SK-N-SH (cell line): ENCODE measurements around the gene SNRPA1.

Experiments
- EP300 ChIP-seq, 2 experiments: IDR thresholded peaks; 2 replicates each; pipeline versions ENCODE4 v1.4.0 to v1.6.1; 2012; ENCODE audit warnings: borderline replicate concordance in 1 of 2, low read depth in 1 of 2, low read length in 1 of 2
- GABPA ChIP-seq: IDR thresholded peaks from 2 replicates; pipeline ENCODE4 v1.4.0; 2012; ENCODE audit warnings: low read depth, mild to moderate bottlenecking
- MEF2A ChIP-seq: IDR thresholded peaks from 2 replicates; pipeline ENCODE4 v1.4.0; 2012; ENCODE audit warnings: low read depth, borderline replicate concordance
- MXI1 ChIP-seq: IDR thresholded peaks from 2 replicates; pipeline ENCODE4 v1.6.1; 2012; ENCODE audit warnings: mild to moderate bottlenecking, low read depth, low read length, improper control_type of control experiment
- NRF1 ChIP-seq: IDR thresholded peaks from 2 replicates; pipeline ENCODE4 v1.6.1; 2012; ENCODE audit warnings: low read depth, mild to moderate bottlenecking, low read length
- POLR2AphosphoS5 ChIP-seq: IDR thresholded peaks from 2 replicates; pipeline ENCODE4 v1.6.1; 2012; ENCODE audit warnings: low read depth, low read length
- RAD21 ChIP-seq: IDR thresholded peaks from 2 replicates; pipeline ENCODE4 v1.6.1; 2012; ENCODE audit warnings: mild to moderate bottlenecking, low read length
- SMC3 ChIP-seq: IDR thresholded peaks from 2 replicates; pipeline ENCODE4 v1.6.1; 2012; ENCODE audit warnings: low read depth, low read length, improper control_type of control experiment
- TEAD4 ChIP-seq: IDR thresholded peaks from 2 replicates; pipeline ENCODE4 v1.4.0; 2012; ENCODE audit warnings: mild to moderate bottlenecking, borderline replicate concordance; ENCODE audit not compliant: insufficient read depth
- TF ChIP-seq, protein P1 (sequence below): fragments of 200-600 bp; sonication (generic); IDR thresholded peaks from 2 replicates; pipeline ENCODE4 v1.6.1; 2017; ENCODE audit warnings: antibody characterized with exemption, mild to moderate bottlenecking, moderate library complexity

DNA sequence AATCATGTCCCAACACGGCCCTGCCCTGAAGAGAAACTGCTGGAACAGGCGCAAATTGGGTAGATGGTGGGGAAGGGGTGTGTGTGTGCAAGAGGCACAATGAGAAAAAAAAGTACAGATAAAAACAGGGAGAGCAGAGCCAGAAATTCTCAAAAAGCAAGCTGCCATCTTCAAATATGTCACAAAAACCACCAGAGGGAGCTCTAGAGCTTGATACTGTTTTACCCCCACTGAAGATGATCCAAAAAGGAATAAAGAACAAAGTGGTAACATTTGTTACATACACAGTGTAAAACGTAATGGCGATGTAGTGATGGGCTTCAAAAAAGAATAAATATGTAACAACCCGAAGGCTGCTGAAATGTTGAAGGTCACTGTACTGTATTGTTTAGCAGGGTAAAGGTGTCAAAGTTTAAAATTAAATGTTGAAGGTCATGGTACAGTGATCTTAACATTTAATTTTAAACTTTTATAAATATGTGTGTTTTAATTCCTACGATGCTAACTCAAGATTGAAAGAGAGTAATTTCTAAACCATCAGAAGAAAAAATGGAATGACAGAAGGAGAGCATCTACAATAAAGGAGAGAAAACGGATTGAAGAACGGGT lies 6.0 kb downstream of the SNRPA1 start:
- no peak for TF ChIP-seq NRF1
- TF ChIP-seq SMC3, result no peak; the same call in 1 of the 2 replicates
- no peak for TF ChIP-seq EP300 (IDR thresholded peaks at IDR 0.05; ENCODE audit: borderline replicate concordance in 1 of 2, low read depth in 1 of 2, low read length in 1 of 2)
- TF ChIP-seq, protein P1, sequence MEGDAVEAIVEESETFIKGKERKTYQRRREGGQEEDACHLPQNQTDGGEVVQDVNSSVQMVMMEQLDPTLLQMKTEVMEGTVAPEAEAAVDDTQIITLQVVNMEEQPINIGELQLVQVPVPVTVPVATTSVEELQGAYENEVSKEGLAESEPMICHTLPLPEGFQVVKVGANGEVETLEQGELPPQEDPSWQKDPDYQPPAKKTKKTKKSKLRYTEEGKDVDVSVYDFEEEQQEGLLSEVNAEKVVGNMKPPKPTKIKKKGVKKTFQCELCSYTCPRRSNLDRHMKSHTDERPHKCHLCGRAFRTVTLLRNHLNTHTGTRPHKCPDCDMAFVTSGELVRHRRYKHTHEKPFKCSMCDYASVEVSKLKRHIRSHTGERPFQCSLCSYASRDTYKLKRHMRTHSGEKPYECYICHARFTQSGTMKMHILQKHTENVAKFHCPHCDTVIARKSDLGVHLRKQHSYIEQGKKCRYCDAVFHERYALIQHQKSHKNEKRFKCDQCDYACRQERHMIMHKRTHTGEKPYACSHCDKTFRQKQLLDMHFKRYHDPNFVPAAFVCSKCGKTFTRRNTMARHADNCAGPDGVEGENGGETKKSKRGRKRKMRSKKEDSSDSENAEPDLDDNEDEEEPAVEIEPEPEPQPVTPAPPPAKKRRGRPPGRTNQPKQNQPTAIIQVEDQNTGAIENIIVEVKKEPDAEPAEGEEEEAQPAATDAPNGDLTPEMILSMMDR, result peak; percentile 68
- no peak for TF ChIP-seq MEF2A
- TF ChIP-seq RAD21, result peak; percentile 61
- TF ChIP-seq MXI1, result no peak
- TF ChIP-seq TEAD4, result no peak
- TF ChIP-seq GABPA, result no peak
- no peak for TF ChIP-seq POLR2AphosphoS5
